Measurements from ENCODE around the gene ACAD9.

The ACAD9 gene

GRCh38 chr3:128942161-128942952, 62.9 kb downstream of the ACAD9 start:
- ChIA-PET POLR2A (no interaction called here), CTCF (no interaction called here)
- no peak for DNase-seq (ENCODE audit: extremely low spot score)
- no peak for TF ChIP-seq SUZ12 (IDR thresholded peaks at IDR 0.05)

DNA sequence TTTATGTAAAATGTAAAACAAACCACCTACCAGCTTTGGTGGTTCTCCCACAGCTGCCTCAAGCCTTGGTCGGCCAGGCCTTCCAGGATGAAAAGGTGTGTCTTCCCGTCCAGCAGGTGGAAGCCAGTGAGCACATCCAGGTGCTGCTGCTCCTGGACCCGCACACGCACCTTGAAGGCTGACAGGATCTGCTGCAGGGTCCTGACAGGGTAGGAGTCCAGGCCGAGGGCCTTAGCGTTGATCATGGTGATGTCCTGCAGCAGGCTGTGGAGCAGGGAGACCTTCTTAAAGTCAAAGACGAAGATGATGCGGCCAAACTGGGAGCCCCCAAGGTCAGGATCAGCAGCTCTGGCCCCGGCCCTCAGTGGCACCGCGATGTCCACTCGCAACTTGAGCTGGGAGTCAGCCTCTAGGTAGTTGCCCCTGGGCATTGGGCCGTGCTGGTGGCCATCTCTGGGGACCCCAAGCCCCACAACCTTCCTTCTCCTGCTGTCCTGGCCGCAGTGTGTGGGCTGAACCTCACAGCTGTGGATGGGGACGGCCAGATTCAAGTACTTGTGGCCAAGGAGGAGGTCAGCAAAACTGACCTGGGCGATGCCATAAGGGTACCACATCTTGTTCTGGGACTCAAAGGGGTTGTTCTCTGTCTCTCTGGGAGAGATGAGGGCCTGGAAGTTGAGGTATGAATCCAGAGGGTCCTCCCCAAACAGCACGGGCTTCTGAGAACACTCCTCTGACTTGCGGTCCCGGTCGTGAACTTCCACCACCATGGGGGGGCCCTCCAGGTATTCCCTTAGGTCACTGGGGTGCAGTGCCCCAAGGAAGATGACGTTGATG, 65.8 kb downstream of the ACAD9 start:
- ChIA-PET POLR2A (no interaction called here), CTCF (interaction anchor here (1.7 kb wide), 1 partner anchor 8 kb away, joined by 4 read pairs; no protein-coding TSS in a partner anchor)
- DNase-seq (ENCODE audit: extremely low spot score), result no peak
- no peak for TF ChIP-seq CTBP1 (IDR thresholded peaks at IDR 0.05; ENCODE audit: borderline replicate concordance)
- TF ChIP-seq PKNOX1 (IDR thresholded peaks at IDR 0.05), result no peak
- TF ChIP-seq SP1 (IDR thresholded peaks at IDR 0.05), result no peak
- TF ChIP-seq L3MBTL2 (conservative IDR thresholded peaks at IDR 0.05), result no peak
- TF ChIP-seq BHLHE40 (IDR thresholded peaks at IDR 0.05; ENCODE audit: borderline replicate concordance), result no peak
- no peak for TF ChIP-seq ARNT (IDR thresholded peaks at IDR 0.05)

GRCh38 chr3:128945878-128946175, 66.4 kb downstream of the ACAD9 start:
- DNase-seq (ENCODE audit: extremely low spot score), result no peak
- ChIA-PET POLR2A (no interaction called here), CTCF (interaction anchor here (1.7 kb wide), 1 partner anchor 9 kb away, joined by 4 read pairs; no protein-coding TSS in a partner anchor)
- TF ChIP-seq HDGF (IDR thresholded peaks at IDR 0.05; ENCODE audit: borderline replicate concordance) (no peak), LEF1 (IDR thresholded peaks at IDR 0.05; ENCODE audit: borderline replicate concordance) (no peak)

DNA sequence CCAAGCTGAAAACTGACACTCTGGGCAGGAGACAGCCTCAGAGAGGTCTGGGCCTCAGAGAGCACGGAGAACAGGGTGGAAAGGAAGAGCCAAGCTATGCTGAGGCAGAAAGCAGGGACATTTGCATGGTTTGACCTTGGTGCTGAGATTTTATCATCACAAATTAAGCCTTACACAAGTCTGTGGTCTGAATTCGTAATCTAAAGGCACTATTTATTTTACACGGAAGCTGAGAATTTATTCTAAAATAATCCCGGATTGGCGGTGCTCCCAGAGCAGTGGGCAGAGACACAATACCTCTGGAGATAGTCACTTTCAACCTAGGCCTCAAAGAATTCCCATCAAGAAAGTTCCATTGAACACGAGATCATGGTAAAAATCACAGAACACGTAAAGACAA, 67.0 kb downstream of the ACAD9 start:
- ChIA-PET CTCF (interaction anchor here (1.7 kb wide), 1 partner anchor 10 kb away, joined by 4 read pairs; no protein-coding TSS in a partner anchor), POLR2A (no interaction called here)
- DNase-seq (ENCODE audit: extremely low spot score), result no peak
- TF ChIP-seq NFRKB (IDR thresholded peaks at IDR 0.05), result no peak
- no peak for TF ChIP-seq FOXA1 (IDR thresholded peaks at IDR 0.05)
- TF ChIP-seq PKNOX1 (IDR thresholded peaks at IDR 0.05), result no peak
- no peak for TF ChIP-seq ZNF384 (IDR thresholded peaks at IDR 0.05)
- no peak for TF ChIP-seq BHLHE40 (IDR thresholded peaks at IDR 0.05; ENCODE audit: borderline replicate concordance)
- TF ChIP-seq L3MBTL2 (conservative IDR thresholded peaks at IDR 0.05), result no peak
- no peak for TF ChIP-seq HDGF (IDR thresholded peaks at IDR 0.05; ENCODE audit: borderline replicate concordance)
- no peak for TF ChIP-seq FOXK2 (IDR thresholded peaks at IDR 0.05)
- TF ChIP-seq CTBP1 (IDR thresholded peaks at IDR 0.05; ENCODE audit: borderline replicate concordance), result no peak
- no peak for TF ChIP-seq TARDBP (IDR thresholded peaks at IDR 0.05)
- TF ChIP-seq ELF4 (IDR thresholded peaks at IDR 0.05), result no peak

GRCh38 chr3:128949158-128949557, 69.7 kb downstream of the ACAD9 start:
- ChIA-PET CTCF (no interaction called here), POLR2A (no interaction called here)
- DNase-seq (ENCODE audit: extremely low spot score), result no peak
- TF ChIP-seq BHLHE40 (IDR thresholded peaks at IDR 0.05; ENCODE audit: borderline replicate concordance) (no peak), HDGF (IDR thresholded peaks at IDR 0.05; ENCODE audit: borderline replicate concordance) (no peak), PKNOX1 (IDR thresholded peaks at IDR 0.05) (no peak), LEF1 (IDR thresholded peaks at IDR 0.05; ENCODE audit: borderline replicate concordance) (no peak), FOXA1 (IDR thresholded peaks at IDR 0.05) (no peak), L3MBTL2 (conservative IDR thresholded peaks at IDR 0.05) (no peak), FOXM1 (IDR thresholded peaks at IDR 0.05; ENCODE audit: borderline replicate concordance) (no peak), ARNT (IDR thresholded peaks at IDR 0.05) (no peak), TARDBP (IDR thresholded peaks at IDR 0.05) (no peak), SUZ12 (IDR thresholded peaks at IDR 0.05) (no peak), ZNF384 (IDR thresholded peaks at IDR 0.05) (no peak), NFRKB (IDR thresholded peaks at IDR 0.05) (no peak), FOXK2 (IDR thresholded peaks at IDR 0.05) (no peak), ELF4 (IDR thresholded peaks at IDR 0.05) (no peak), CTBP1 (IDR thresholded peaks at IDR 0.05; ENCODE audit: borderline replicate concordance) (no peak), SP1 (IDR thresholded peaks at IDR 0.05) (no peak)

GRCh38 chr3:128950223-128950938, 71.0 kb downstream of the ACAD9 start:
- TF ChIP-seq L3MBTL2 (conservative IDR thresholded peaks at IDR 0.05), result no peak
- TF ChIP-seq PKNOX1 (IDR thresholded peaks at IDR 0.05), result peak; percentile 14; the same call in 1 of the 2 replicates
- no peak for DNase-seq (ENCODE audit: extremely low spot score)
- CTCF ChIA-PET, result interaction anchor here (1.2 kb wide), 1 partner anchor 20 kb away, joined by 6 read pairs; no protein-coding TSS in a partner anchor
- POLR2A ChIA-PET, result interaction anchor here (0.9 kb wide), 1 partner anchor 72 kb away, joined by 3 read pairs; no protein-coding TSS in a partner anchor
